Stimulated activated CD4-positive, alpha-beta T cell treated with anti-CD3 and anti-CD28 coated beads, Interleukin-12 subunit alpha, Interleukin-12 subunit beta, amount 100 ng/mL, for 4 hours (primary cell): ENCODE data around the gene DIPK1B.

ENCODE experiments used
- DNase-seq: peaks from one replicate; pipeline ENCODE4 v3.0.0-alpha.2; 2020

Gene DIPK1B

DNA sequence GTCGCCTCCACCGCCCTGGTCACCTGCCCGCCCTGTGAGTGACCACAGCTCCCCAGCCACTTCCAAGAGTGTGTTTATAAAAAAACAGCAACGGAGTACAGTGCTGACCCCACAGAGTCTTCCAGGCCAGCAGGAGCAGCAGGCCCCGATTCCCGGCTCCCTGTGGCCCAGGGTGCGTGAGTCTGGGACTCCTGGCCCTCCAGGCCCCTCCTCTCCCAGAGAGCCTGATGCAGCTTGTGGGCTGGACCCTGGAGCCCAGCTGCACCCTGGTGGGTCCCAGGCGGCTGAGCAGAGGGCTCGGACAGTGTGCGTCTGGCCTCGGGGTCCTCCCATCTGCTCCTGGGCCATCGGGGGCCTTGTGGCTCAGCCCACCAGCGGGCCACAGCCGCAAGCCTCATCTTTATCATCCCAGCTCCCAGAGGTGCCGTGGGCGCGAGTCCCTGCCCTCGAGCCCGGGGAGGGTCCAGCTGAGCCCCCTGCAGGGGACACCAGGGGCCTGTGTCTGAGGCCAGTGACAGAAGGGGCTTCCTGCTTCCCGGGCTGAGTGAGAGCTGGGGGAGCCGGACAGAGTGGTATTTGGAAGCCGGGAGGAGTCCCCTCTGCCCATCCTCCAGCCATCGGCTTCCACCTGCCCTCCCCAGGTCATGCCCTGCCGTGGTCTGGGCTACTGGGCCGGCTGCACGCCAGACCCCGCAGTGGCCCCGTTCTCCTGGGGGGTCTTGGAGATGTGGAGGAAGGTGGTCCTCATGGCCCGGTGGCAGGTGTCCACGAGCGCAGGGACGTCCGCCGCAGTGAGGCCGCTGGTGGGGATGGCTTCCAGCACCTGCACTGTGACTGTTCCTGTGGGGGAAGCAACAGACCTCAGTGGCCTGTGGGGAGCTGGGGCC lies 39.0 kb upstream of the DIPK1B start:
- no peak for DNase-seq

DNA sequence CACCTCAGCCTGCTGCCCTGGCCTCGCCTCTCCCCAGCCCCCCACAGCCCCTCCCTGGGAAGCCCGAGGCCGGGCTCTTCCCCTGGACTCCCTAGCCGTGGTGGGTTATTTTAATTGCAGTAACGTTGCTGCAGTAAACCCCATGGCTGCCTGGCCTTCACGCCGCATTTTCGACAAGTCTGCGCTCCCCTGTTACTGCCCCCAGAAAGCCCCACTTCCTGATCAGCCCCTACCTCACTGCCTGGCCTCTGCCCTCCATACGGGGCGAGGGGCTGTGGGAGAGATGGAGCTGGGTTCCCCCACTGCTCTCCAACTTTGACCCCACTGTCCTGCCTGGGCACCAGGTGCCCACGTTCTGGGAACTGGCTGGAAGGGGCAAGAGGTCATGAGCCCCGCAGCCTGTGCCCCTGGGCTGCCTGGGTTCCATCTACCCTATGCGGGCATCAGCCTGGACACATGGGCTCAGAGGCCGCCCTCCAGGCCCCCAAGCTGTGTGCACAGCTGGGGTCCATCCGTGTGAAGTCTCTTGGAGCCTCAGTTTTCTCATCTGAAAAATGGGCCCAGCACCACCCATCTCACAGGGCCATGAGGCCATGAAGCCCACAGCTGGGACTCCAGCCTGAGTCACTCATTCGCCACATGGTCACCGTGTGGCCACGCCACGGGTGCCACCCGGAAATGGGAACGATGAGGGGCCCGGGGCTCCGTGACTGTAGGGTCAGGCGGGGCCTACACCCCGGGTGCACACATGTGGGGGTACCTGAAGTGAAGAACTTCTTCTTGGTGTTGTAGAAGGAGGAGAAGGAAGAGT lies 38.2 kb upstream of the DIPK1B start:
- no peak for DNase-seq

DNA sequence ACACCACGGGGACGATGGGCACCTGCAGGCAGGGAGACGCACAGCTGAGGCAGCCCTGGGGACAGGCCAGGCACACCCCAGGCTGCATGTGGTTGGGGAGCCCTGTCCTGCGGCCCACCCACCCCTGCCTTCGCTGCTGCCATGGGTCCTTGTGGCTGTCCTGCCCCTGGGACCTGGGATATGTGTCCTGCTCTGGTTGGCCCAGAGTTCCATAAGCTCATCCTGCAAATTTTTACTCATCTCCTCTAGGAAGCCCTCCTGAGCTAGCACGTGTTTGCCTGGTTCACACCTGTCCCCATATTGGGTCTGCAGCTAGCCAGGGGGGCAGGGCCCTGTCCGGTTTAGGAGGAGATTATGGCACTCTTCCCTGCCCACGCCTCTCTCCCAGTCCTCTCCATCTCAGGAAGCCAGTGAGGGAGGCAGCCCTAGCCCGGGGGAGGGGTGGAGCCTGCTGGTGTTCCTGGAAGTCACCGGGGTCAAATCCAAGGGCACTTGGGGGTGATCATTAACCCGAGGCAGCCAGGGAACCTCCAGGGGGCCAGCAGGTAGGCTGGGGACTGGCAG lies 37.5 kb upstream of the DIPK1B start:
- no peak for DNase-seq

DNA sequence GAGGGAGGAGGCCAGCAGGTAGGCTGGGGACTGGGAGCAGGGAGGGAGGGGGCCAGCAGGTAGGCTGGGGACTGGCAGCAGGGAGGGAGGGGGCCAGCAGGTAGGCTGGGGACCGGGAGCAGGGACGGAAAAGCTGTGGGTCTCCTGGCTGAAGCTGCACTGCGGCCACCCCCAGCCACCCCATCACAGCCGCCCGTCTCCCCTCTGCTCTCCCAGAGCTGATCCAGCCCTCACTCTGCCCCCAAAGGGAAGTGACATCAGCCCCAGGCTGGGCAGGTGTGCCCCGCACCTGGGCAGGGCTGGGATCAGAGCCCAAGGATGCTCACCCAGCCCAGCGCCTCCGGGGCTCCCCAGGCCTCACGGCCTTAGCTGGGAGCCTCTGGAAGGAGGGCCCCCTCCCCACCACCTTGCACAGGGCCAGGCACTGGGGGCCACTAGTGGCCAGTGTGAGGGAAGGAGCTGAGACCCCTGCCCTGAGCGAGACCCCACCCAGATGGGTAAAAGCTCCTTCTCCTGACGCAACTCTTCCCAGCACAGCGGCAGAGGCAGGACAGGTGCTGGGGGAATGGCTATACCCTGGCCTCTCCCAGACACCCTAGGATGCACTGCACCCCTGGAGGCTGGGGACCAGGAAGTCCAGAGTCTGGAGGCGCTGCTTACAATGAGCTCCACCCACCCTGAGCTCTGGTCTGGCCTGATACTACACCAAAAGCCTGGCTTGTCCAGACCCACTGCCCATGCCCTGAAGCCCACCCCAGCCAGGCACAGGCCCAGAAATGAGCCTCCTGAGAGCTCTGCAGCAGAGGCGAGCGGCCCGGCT lies 36.7 kb upstream of the DIPK1B start:
- no peak for DNase-seq

DNA sequence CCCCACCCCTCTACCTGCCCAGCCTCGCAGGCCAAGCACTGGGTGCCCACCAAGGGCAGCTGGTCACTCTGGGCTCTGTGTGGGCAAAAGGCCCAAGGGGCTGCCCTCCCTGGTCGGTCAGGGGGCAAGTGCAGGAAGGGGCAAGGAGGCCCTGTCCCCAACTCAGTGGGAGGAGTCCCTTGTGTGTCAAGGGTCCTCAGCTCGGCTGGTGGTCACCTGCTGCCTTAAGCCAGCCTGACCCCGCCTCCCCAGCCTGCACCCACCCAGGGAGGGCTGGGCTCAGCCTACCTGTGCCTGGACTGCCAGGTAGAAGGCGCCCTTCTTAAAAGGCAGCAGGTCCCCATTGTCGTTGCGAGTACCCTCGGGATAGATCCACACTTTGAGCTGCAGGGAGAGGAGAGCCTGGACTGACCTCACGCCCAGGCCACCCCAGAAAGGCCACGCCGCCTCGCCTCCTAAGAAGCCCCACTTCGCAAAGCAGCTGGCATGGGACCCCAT lies 36.0 kb upstream of the DIPK1B start:
- DNase-seq: no peak

DNA sequence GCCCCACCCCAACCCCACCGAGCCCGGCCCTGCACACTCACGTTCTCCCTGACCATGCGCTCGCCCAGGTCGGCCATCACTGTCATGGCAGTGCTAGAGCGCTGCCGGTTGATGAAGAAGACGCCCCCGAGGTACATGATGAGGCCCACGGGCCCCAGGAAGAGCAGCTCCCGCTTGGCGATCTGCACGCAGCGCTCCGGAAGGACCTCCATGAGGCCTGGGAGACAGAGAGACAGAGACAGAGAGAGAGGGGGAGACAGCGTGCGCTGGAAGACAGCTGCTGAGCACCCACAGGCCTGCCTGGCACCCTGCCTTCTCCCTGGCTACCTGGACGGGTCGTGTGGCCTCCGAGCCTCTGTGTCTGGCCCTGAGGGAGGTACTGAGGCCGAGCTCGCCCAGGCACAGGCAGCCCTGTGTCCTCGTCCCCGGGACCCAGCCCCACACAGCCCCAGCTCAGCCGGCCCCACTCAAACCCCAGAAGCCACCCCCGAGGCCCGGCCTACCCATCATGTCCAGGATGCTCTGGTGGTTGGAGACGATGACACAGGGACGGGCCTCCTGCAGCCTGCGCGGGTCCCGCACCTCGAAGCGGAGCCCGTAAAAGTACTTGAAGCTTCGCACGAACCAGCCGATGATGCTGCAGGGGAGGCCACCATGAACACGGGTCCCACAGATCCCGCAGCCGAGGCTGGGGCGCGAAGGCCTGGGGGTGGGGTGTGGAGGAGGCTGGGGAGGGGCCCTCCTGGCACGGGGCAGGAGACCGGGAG lies 35.3 kb upstream of the DIPK1B start:
- no peak for DNase-seq

DNA sequence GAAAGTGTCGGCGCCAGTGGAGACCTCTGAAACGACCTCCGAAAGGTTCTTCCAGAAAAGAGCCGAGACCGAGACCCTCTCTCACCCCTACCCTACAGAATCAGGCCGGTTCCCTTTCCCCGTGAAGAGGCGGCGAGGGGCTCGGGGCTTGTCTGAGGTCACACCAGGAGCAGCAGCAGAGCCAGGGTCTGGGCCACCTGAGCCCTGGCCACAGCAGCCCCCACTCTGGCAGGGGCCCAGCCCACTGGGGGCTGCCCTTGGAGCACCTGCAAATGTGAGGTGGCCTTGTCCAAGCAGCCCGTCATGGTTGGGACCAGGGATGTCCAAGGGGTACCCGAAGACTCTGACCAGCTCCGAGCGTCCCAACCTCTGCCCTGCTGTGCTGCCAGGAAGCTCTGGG lies 34.3 kb upstream of the DIPK1B start:
- no peak for DNase-seq

DNA sequence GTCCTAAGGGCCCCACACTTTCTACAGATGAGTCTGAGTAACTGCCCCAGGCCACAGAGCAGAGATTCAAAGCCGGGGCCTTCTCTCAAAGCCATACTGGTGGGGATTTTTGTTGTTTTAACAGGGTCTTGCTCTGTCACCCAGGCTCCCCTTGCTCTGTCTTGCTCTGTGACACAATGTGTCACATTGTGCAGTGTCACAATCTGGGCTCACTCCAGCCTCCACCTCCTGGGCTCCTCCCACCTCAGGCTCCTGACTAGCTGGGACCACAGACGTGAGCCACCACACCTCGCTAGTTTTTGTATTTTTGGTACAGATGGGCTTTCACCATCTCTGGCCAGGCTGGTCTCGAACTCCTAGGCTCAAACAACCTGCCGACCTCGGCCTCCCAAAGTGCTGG lies 33.7 kb upstream of the DIPK1B start:
- no peak for DNase-seq

DNA sequence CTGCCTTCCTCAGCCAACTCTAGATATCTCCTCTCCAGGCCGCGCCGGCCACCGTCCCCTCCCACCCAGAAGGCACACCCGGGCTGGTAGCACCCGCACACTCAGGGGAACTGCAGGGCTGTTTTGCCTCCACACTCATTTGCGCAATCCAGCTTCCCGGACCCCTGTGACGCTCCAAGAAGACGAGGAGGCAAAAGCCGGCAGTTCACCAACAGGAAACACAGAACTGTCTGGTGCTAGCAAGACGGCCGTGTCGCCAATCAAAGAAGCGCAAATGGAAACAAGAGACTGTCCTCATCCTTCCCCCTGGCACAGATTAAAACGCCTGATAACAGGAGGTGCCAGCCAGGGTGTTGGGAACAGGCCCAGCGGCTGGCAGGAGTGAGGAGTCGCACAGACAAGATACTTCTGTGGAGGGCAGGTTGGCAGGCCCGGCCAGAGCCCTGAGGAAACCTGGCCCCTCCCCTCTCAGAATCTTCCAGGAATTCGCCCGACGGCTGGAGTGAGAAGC lies 32.9 kb upstream of the DIPK1B start:
- DNase-seq: no peak

DNA sequence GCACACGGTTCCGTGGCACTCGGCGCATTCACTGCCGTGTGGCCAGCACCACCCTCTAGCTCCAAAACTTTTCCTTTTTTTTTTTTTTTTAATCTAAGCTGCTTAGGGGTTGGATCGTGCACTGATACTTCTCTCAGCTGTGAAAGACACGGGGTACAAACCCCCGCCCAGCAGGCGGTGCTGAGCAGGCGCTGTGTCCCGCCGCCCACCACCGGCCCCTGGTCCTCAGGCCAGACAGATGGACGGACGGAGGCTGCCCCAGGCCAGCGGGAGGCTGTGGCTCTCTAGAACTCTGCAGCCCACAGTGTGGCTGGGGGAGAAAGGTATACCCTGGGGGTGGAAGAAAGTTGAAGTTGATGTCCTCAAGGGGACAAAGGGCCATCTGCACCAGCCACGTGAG lies 31.3 kb upstream of the DIPK1B start:
- DNase-seq: no peak

DNA sequence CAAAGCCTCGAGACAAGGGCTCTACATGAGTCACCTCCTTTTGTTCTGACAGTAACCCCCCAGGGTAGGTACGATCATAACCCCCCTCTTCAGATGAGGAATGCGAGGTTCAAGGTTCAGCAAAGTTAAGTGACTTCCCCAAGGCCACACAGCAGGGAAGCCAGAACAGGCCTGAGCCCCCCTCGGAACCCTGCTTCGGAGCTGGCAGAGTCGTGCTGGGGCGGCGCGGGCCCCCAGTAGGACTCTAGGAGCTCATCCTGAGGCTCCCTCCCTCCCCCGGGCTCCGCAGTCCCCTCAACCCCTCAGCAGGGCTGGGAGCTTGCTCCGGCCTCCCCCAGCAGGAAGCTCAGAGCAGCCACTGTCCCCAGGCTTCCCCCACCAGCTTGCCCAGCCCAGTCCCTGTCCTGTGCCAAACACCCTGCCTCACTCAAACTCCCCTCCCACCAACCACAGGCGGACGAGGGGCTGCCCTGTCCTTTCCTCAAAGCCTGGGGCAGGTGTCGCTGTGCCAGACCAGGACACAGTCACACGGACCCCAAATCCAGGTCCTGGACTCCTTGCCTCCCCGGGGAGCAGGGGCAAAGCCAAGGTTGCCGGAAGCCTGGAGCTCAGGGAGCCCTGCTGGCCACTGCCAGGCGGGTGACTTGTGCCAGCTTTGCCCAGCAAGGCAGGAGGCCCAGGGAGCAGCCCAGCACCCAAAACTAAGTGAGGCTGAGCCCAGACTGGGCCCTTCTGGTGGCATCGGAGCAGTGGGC lies 30.2 kb upstream of the DIPK1B start:
- no peak for DNase-seq

DNA sequence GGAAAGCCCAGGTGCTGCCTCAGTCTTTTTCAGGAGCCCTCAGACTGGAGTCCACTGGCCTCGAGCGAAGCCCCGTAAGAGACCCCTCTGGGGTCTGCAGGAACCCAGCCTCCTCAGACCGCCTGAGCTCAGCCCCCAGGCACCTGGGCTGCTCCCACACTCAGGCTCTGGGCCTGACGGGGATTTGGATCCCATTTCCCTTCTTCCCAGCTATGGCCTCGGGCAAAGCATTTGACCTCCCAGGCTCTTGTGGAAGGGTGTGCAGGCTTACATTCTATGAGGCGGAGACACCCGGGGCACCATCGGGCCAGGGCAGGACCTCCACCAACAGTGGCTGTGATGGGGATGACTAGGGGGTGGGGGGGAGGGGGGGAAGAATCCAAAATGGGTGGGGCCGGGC lies 29.7 kb upstream of the DIPK1B start:
- no peak for DNase-seq

DNA sequence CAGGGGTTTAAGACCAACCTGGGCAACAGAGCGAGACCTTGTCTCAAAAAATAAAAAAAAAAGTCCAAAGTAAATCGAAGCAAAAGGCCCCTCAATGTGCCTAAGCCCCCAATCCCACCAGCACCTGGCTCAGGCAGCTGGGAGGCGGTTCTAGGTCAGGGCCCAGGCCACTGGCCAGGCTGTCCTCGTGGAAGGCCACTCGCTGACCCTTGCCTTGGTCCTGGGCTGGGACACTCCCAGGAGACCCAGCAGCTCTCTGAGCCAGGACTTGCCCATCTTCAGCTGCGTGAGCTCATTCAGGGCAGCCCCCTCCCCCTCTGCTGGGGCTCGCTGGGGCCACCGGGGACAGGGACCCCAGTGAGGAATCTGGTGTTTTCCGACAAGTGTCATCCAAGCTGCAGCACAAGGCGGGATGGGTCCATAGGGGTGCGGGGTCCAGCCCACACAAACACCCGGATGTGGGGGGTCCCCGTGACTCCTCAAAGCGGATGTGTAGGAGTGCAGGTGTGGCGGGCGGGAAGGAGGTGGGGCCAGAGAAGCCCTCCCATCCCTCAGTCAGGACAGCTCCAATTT lies 29.1 kb upstream of the DIPK1B start:
- no peak for DNase-seq

DNA sequence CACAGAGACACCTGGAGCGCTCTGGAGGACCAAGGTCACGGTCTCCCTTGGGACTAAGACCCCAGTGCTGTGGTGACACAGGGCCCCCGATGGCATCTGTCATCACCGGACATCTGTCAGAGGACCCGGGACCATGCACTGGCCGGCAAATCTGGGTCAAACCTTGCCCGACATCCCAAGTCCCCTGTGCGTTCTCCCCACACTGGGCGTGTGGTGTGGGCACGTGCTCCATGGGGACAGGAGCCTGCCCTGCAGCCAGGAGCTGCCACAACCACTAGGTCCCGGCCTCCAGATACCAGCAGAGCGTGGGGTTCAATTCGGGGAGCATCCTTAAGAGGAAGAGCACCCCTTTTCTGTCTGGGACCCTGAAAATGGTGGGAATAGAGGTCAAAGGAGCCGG lies 28.6 kb upstream of the DIPK1B start:
- DNase-seq: no peak

DNA sequence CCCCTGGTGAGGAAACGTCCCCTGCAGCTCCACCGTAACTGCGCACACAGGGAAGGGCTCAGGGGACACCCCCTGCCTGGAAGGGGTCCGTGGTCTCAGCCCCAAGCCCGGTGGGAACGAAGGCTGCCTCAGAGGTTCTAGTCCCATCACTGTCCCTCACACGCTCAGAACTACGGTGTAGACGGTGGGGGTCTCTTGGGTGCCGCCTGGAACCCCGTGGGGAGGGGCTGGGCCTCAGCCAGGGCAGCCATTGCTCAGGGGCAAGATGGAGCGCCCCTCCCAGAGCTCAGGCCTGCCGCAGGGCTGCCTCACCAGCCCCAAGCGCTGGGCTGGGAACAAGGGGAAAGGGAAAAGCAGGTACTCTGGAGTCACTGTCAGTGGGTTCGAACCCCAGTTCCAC lies 28.0 kb upstream of the DIPK1B start:
- DNase-seq: no peak

DNA sequence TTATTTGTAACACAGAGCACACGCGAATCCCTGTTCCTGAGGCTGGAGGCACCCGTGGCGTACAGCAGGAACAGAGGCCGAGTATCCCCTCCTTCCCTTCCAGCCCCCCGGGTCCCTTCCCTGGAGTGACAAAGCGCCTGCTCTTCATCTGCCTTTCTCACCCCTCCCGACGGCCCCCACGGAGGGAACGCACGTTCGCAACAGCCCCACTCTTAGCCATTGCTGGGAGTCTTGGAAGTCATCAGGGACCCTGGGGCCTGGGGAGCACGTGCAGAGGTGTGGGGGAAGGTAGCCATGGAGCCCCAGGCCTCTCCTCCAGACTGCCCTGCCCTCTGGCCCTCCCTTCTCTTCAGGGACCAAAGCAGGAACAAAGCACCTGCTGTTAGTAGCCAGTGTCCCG lies 27.6 kb upstream of the DIPK1B start:
- DNase-seq: no peak

DNA sequence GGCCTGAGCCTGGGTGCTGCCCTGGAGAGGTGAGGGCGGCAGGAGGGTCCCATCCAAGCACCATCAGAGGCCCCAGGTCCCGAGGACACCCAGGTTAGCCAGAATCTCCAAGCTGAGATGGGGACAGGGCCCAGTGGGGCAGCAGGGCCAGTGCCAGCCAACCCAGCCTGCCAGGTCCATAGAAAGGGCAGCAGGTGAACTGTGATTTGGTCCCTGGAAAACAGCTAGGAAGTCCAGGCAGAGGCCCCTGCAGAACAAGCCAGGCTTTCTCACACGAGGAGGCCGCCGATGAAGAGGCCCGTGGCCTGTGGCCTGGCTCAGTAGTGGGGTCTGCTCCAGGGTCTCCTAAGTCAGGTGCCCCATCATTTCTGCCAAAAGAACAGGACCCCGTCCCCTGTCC lies 27.2 kb upstream of the DIPK1B start:
- no peak for DNase-seq

DNA sequence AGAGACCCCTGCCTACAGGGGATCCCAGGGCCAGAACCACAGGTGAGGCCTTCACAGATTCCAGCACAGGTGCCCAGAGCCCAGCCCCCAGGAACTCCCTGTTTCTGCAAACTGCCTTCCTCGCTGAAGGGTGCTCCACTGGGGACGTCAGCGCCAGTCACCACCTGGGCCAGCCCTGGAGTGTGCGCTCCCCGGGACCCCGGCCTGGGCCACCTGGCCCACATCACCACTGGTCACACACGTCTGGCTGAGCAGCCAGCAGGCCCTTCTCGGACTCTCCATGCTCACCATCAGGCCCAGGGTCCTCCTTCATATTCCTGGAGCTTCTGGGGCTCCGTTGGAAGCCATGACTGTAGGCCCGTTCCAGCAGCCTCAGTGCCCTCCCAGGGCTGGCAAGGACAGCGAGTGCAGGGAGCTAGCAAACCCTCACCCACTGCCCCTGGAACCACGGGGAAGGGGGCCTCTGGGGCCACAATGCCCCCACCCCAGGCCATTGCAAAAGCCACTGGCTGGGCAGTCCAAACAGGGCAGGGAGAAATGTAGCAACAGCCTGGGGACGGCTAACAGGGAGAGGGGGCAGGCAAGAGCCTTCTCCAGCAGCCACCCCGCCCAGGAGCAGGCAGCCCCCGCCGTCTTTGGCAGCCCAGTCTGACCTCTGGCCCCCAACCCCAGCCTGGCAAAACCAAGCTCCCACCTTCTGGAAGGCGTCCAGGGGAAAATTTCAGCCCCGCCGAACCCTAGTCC lies 26.4 kb upstream of the DIPK1B start:
- DNase-seq: no peak

DNA sequence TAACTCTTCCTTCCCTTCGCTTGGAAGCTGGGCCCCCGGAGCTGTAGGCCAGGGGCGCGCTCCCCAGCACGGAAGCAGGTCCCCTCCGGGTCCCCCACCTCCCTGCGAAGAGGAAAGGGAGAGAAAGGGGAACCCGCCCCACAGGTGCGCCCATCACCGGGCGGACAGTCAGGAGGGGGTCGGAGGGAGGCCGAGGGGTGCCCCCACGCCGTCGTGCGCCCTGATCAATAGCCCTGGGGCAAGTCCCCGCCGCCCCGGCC lies 25.9 kb upstream of the DIPK1B start:
- DNase-seq: no peak
